A204.1 (cell line): ENCODE measurements around the gene DTD1.

Experiments used
- FAIRE-seq: peaks from 2 replicates; lab custom pipeline; 2012; peaks lifted over from hg19 to GRCh38; lab: Jason Lieb, UNC

DTD1 gene

DNA sequence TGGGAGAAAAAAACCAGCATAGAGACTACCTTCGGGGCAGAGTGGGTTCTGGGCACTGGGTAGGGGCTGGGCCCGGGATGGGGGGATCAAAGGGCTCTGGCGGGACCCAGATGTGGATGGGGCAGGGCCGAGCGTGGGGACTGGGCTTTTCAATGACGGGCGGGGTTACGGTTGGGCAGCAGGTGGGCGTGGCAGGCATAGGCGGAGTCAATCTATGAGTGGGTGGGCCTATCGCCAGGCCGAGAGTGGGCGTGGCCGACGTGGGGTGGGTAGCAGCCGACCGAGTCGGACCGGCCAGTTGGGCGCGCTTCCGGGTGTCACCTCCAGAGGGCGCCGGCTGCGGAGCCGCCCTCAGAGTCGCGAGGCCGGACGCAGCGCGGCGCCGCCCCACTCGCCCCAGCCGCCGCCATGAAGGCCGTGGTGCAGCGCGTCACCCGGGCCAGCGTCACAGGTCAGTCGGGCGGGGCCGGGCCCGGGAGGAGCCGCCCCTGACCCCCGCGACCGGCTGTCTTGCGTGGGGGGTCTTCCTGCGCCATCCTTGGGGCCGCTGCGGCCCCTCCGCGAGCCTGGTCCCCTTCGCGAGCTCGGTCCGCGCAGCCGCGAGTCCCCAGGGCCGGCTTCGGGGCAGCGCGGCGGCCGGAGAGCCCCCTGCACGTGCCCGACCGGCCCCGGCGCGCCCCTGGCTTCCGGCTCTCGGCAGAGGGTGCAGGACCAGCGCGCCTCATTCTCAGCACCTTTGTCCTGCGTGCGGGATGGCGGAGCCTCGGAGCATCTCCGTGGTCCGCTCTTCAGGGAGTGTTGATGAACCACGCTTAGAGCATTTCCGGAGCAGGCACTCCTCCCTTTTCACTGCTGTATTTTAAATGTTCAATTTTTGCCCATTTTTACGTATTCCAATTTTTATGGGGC lies at the start of gene DTD1:
TSS of gene DTD1 (plus strand) at position 390 of the 909 bp plus-strand sequence. CDS start at position 409, 19 bp downstream.
- no peak for FAIRE-seq

- FAIRE-seq, result no peak
Observed at GRCh38 chr20:18541741-18542140, 46.1 kb upstream of the DTD1 start.

- FAIRE-seq, result no peak
Observed at GRCh38 chr20:18543216-18543615, 44.6 kb upstream of the DTD1 start.

- FAIRE-seq, result no peak
Observed at GRCh38 chr20:18543932-18544331, 43.9 kb upstream of the DTD1 start.

DNA sequence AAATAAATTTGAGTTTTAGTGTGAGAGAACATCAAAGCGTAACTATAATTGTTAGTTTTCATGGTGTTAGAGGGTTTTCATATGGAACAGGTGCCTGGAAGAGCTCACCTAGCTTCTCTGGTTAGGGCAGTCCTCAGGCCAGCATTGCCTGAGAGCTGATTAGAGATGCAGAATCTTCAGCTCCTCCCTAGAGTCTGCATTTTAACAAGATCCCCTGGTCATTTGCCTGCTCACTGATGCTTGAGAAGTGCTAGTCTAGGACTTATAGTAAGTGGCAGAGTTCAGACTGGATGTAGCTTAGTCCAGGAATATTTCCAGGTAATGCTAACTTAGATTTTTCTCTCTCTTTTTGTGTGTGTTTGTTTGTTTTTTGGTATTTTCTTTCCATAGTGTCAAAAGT lies 42.3 kb upstream of the DTD1 start:
- FAIRE-seq, result no peak

DNA sequence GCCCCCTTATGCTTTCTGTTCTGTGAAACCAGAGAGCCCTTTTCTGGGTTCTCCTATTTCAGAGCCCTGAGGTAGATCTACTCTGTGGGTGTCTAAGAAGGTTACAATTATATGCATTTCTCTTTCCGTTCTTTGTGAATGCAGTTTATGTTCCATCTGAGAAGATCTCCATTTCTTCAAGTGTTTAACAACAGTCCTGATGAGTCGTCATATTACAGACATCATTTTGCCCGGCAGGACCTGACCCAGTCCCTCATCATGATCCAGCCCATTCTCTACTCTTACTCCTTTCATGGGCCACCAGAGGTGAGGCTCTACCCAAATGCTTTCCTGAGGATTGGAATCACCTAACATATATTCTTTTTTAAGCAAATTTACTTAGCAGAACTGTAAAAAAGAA lies 39.4 kb upstream of the DTD1 start:
- no peak for FAIRE-seq

GRCh38 chr20:18553746-18554145 lies 34.1 kb upstream of the DTD1 start:
- no peak for FAIRE-seq

GRCh38 chr20:18566892-18567738 lies 20.7 kb upstream of the DTD1 start, which contains the start of gene SMIM26:
Gene SMIM26, plus strand, starts transcription at chr20:18567432. Its CDS starts 47 bp downstream, at chr20:18567479.
- peak; percentile 91 for FAIRE-seq

DNA sequence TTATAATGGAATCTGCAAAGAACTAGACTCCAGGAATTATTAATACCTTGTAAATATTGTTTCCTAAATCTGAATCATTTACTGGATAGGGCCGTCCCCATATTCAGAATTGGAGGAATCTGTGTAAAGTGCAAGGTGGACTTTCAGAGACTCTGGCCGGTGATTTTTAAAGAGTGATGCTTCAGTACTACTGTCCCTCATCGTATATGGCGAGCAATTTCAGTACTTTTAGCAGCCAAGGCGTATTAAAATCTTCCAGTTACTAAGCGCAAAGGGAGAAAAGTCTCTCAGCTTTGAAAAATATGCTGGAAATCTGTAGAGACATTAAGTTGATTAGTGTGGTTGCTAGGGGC lies 20.1 kb upstream of the DTD1 start:
- FAIRE-seq, result no peak

- no peak for FAIRE-seq
Observed at GRCh38 chr20:18571009-18571408, 16.8 kb upstream of the DTD1 start.

DNA sequence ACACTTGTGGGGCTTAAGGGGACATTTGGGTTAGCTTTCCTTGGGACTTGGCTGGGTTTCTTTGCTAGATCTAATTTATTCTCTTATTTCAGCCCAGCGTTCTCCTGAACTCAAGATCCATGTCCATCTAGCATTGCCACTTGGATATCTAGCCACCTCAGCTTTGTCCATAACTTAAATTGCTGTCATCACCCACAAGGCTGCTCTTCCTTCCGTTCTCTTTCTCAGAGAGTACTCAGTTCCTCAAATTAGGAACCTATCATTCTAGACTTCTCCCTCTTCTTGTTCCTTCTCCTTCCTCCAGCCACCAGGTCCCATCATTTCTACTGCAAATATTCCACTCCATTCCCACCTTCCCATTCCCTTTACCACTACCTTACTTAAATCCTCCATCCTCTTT lies 16.3 kb upstream of the DTD1 start:
- no peak for FAIRE-seq

GRCh38 chr20:18577942-18578341 lies 9.9 kb upstream of the DTD1 start:
- no peak for FAIRE-seq

DNA sequence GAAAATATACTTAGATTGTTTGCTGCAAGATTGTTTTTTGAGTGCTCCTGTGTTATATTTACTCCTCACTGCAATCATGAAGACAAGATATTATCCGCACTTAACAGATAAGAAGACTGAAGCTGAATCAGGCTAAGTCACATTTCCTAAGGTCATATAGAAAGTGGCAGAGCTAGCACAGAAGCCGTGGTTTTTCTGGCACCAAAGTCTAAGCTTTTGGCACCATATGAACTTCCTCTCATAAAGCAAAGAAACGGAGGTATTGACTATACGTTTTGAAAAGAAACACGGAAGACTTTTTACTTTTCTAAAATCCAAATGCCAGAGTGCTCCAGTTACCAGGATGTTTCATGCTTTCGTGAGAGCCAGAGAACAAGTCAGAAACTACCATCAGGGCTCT lies 9.3 kb upstream of the DTD1 start:
- no peak for FAIRE-seq

GRCh38 chr20:18580012-18580411 lies 7.8 kb upstream of the DTD1 start:
- FAIRE-seq, result no peak

- FAIRE-seq, result no peak
Observed at GRCh38 chr20:18585134-18585533, 2.7 kb upstream of the DTD1 start.

- FAIRE-seq, result no peak
Observed at GRCh38 chr20:18588574-18588933, 700 bp downstream of the DTD1 start.

GRCh38 chr20:18589941-18590674 lies 2.3 kb downstream of the DTD1 start:
- no peak for FAIRE-seq

DNA sequence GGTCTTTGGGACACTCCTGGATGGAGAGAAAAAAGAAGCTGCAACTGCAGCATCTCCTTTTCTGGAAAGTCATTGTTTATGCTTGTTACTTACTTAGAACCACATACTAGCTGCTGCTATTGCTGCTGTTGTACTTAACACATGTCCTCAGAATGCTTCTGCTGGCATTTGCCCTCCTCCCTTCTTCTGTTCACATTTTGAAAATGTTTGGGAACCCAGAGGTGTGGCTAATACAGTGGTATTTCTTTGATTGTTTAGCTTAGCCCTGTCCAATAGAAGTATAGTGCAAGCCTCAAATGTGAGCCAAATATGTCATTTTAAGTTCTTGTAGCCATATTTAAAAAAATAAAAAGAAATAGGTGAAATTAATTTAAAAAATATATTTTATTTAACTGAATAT lies 8.4 kb downstream of the DTD1 start:
- no peak for FAIRE-seq

DNA sequence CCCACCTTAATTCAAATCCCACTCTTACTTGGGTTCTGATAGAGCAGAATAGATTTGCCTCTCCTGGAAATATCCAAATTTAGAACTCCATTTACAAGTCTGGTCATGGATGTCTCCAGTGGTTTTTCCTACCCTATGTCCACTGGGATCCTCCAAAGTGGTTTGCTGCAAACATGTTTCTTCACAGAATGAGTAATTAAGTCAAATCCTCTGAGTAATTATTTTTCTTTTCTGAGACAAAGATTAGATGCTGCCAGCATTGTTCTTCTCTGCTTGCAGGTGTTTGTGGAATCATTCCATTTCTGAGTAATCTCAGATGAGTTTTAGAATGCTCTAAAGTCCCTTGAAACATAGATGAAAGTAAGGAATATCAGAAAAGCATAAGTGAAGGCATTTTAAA lies 21.9 kb downstream of the DTD1 start:
- FAIRE-seq, result no peak

DNA sequence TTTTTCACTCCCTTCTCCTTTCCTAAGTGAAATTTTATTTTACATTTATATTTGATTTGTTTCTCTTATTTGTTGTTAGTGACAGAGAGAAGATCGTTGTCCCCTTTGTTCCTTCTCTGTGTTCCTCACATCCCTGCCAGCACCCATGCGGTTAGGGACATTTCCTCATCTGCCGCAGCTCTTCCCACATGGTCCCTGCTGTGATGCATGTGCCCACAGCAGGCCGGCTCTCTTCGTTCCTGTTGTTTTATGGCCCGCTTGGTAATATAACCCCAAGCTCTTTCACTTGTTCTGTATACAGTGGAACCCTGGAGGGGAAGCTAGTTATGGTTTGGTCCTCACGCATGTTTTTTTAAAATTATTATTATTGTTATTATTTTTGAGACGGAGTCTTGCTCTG lies 23.6 kb downstream of the DTD1 start:
- no peak for FAIRE-seq

- FAIRE-seq, result no peak
Observed at GRCh38 chr20:18613553-18613952, 25.7 kb downstream of the DTD1 start.

DNA sequence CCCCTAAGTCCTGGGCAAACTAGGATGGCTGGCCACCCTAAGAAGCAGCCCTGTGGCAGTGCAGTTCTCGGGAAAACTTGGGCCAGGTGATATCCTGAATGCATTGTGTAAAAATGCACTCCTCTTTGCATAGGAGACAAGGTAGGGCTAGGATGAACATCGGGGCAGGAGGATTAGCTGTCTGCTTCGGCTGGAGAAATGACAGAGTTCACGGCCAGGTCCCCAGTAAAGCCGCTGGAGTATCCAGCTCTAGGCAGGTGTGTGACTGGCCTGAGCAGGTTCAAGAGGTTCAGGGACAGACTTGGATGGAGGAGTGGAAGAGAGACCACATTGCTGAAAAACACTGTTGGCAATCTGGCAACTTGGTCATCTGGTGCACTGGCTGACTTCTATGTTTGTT lies 26.4 kb downstream of the DTD1 start:
- FAIRE-seq, result no peak
